Hepatocyte (in vitro differentiated cells): ENCODE results near the gene EXOC7. TPM values are rescaled to one million over a fixed set of nuclear protein-coding genes. Genes with fewer than 3 reads are reported as not detected.

ENCODE experiments used
- DNase-seq: peaks from one replicate; pipeline ENCODE4 v3.0.0-alpha.2; 2016; ENCODE audit warnings: low spot score
- H2AFZ ChIP-seq: fragments of 200-600 bp; sonication (generic); 2 replicates; pipeline ENCODE4 v1.6.0; 2016; ENCODE audit warnings: antibody characterized with exemption, mild to moderate bottlenecking
- H3K27ac ChIP-seq: fragments of 200-600 bp; sonication (generic); 2 replicates; pipeline ENCODE4 v1.5.1; 2016; ENCODE audit warnings: mild to moderate bottlenecking
- H3K27me3 ChIP-seq: fragments of 200-600 bp; sonication (generic); 2 replicates; pipeline ENCODE4 v1.6.1; 2016
- H3K36me3 ChIP-seq: fragments of 200-600 bp; sonication (generic); replicated peaks from 2 replicates; pipeline ENCODE4 v1.5.1; 2016; ENCODE audit warnings: low read depth; ENCODE audit not compliant: insufficient read depth
- H3K4me1 ChIP-seq: fragments of 200-600 bp; sonication (generic); 2 replicates; pipeline ENCODE4 v1.5.1; 2016; ENCODE audit warnings: mild to moderate bottlenecking, moderate library complexity; ENCODE audit not compliant: insufficient read depth
- H3K4me2 ChIP-seq: fragments of 200-600 bp; sonication (generic); 2 replicates; pipeline ENCODE4 v1.6.0; 2016
- H3K4me3 ChIP-seq: fragments of 200-600 bp; sonication (generic); 2 replicates; pipeline ENCODE4 v1.5.1; 2016; ENCODE audit warnings: mild to moderate bottlenecking
- H3K79me2 ChIP-seq: fragments of 200-600 bp; sonication (generic); 2 replicates; pipeline ENCODE4 v1.6.0; 2017; ENCODE audit warnings: mild to moderate bottlenecking
- H3K9me2 ChIP-seq: fragments of 200-600 bp; sonication (generic); replicated peaks from 2 replicates; pipeline ENCODE4 v1.6.0; 2017; ENCODE audit warnings: mild to moderate bottlenecking; ENCODE audit not compliant: insufficient read depth
- H3K9me3 ChIP-seq: fragments of 200-600 bp; sonication (generic); 2 replicates; pipeline ENCODE4 v1.5.1; 2016; ENCODE audit warnings: low read depth, mild to moderate bottlenecking
- H4K20me1 ChIP-seq: fragments of 200-600 bp; sonication (generic); 2 replicates; pipeline ENCODE4 v1.6.0; 2016; ENCODE audit warnings: mild to moderate bottlenecking; ENCODE audit not compliant: insufficient read depth, poor library complexity, severe bottlenecking
- EZH2 ChIP-seq: fragments of 200-600 bp; sonication (generic); IDR thresholded peaks from 2 replicates; pipeline ENCODE4 v1.6.1; 2016; ENCODE audit warnings: antibody characterized with exemption, mild to moderate bottlenecking, borderline replicate concordance
- EZH2phosphoT487 ChIP-seq: fragments of 200-600 bp; sonication (generic); IDR thresholded peaks from one replicate; pipeline ENCODE4 v1.6.1; 2018; ENCODE audit warnings: antibody characterized with exemption, mild to moderate bottlenecking, low read depth, moderate library complexity; ENCODE audit not compliant: unreplicated experiment, severe bottlenecking
- WGBS: methylation state at CpG from one replicate; pipeline ENCODE4 v1.1.6; 2016; ENCODE audit warnings: low lambda C conversion rate; ENCODE audit errors: missing lambda C conversion rate; 5-methylcytosine and 5-hydroxymethylcytosine counted together
- polyA plus RNA-seq: library from polyadenylated mRNA; unstranded; fragments of >200 nt; fragmentation: Nextera tagmentation; extraction: Ambion mirVana; gene quantifications from 2 replicates; pipeline ENCODE4 v1.2.1, GENCODE V29; 2016
- total RNA-seq: library from RNA; depleted of rRNA; stranded (reverse); fragments of >200 nt; gene quantifications from 2 replicates; pipeline ENCODE4 v1.2.3, GENCODE V29; 2014
- TF ChIP-seq, protein P1 (sequence below): fragments of 200-600 bp; sonication (generic); IDR thresholded peaks from 2 replicates; pipeline ENCODE4 v1.5.1; 2016; ENCODE audit warnings: antibody characterized with exemption, mild to moderate bottlenecking; ENCODE audit not compliant: poor library complexity

Gene EXOC7
- total and polyA plus RNA-seq, 2 experiments from 2014 or later: 92.9 to 95.6 TPM

DNA sequence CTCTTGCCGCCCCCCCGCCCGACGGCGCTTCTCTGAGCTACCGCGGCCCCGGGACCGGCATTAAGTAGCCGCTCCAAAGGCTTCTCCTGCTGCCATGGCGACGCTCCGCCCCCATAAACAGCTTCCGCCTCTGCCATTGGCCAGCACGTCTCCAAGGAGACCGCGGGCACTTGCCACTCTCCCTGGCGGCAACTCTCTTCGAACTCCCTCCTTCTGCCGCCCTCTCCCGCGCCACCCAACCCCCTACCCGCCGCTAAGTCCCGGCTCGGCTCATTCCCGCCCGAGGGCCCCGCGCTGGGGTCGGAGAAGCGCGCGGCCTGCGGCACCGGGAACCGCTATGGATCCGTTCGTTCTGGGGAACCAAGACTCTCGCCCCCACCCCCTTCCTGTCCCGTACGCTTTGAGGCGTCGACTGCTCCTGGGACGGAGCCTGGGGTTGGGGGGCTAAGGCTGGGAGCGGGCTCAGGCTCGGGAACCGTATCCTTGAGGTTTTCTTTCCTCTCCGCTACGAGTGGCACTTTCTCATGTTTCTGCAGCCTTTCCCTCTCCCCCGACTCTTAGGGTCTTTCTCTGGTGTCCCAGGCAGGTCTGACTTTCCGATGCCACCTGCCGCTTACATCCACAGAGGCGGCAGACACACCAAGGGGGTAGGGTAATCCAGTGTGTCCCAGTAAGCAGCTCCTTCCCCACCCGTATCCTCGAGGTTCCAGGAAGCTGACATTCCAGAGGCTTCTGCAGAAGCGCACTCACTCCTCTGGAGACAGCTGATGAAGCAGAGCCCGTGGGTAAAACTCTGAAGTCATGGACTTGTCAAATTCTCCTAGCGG lies 37.8 kb upstream of the EXOC7 start, which contains the start of gene FOXJ1:
TSS of gene FOXJ1 (minus strand) at position 34 of the 827 bp plus-strand sequence. CDS start 850 bp downstream, outside the sequence.
- peak within 1 kb of the TSS; percentile 43 for H3K4me3 ChIP-seq
- peak; percentile 94 for DNase-seq
- no peaks in the 10 kb centered on the region for H3K36me3 ChIP-seq
- H3K9me2 ChIP-seq: no peaks in the 10 kb centered on the region
- H3K4me1 ChIP-seq: peaks cover 34% of the 10 kb centered on the region
- 7% methylated on average over 31 of the region's 59 CpGs for whole genome bisulfite sequencing
- H3K79me2 ChIP-seq: no peaks in the 10 kb centered on the region
- H3K27ac ChIP-seq: no peak within 1 kb of the TSS
- no peaks in the 10 kb centered on the region for H3K9me3 ChIP-seq
- peak within 1 kb of the TSS; percentile 97 for H3K4me2 ChIP-seq
- no peak for TF ChIP-seq EZH2
- TF ChIP-seq, protein P1, sequence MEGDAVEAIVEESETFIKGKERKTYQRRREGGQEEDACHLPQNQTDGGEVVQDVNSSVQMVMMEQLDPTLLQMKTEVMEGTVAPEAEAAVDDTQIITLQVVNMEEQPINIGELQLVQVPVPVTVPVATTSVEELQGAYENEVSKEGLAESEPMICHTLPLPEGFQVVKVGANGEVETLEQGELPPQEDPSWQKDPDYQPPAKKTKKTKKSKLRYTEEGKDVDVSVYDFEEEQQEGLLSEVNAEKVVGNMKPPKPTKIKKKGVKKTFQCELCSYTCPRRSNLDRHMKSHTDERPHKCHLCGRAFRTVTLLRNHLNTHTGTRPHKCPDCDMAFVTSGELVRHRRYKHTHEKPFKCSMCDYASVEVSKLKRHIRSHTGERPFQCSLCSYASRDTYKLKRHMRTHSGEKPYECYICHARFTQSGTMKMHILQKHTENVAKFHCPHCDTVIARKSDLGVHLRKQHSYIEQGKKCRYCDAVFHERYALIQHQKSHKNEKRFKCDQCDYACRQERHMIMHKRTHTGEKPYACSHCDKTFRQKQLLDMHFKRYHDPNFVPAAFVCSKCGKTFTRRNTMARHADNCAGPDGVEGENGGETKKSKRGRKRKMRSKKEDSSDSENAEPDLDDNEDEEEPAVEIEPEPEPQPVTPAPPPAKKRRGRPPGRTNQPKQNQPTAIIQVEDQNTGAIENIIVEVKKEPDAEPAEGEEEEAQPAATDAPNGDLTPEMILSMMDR: no peak
- no peak for TF ChIP-seq EZH2phosphoT487
- H2AFZ ChIP-seq: peak within 1 kb of the TSS; percentile 26
- no peaks in the 10 kb centered on the region for H4K20me1 ChIP-seq
- peaks cover 44% of the 10 kb centered on the region for H3K27me3 ChIP-seq

DNA sequence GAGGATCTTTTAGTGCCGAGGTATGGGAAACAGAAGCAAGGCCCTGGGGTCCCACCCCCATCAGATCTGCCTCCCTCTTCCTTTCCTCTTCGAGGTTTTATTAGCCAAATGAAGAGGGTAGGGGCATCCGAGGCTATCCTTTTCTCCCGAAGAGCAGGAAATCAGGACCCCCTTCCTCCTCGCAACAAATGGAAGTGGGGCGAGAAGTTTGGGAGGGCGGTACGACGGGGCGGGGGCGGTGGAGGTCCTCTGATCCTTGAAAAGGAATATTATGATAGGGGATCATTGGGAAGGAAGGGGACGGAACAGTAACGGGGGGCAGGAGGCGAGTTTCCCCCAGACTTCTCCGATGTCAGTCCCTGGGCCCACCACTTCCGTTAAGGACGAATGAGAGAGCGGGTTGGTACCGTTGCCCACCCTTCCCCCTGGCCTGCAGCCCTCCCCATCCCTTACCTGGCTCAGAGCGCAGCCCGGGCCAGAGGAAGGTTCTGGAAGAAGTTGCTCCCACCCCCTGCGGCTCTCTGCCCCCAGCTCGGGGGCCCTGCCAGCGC lies 37.1 kb upstream of the EXOC7 start:
- Histone ChIP-seq H3K9me3 (no peaks in the 10 kb centered on the region), H4K20me1 (no peaks in the 10 kb centered on the region), H3K27me3 (peaks cover 46% of the 10 kb centered on the region), H3K4me2 (peak overlapping the region; percentile 97), H3K9me2 (no peaks in the 10 kb centered on the region), H2AFZ (no peak overlapping the region), H3K36me3 (no peaks in the 10 kb centered on the region), H3K79me2 (no peaks in the 10 kb centered on the region), H3K27ac (no peak overlapping the region), H3K4me3 (no peak overlapping the region), H3K4me1 (peaks cover 34% of the 10 kb centered on the region)
- no peak for DNase-seq
- TF ChIP-seq EZH2phosphoT487 (peak; percentile 43), EZH2 (peak; percentile 5)
- TF ChIP-seq, protein P1: no peak
- 9% methylated on average over 21 of the region's 24 CpGs for WGBS

- H4K20me1 ChIP-seq: no peaks in the 10 kb centered on the region
- no peak overlapping the region for H2AFZ ChIP-seq
- no peaks in the 10 kb centered on the region for H3K36me3 ChIP-seq
- 20% methylated on average over 52 of the region's 78 CpGs for WGBS
- H3K9me3 ChIP-seq: no peaks in the 10 kb centered on the region
- peaks cover 34% of the 10 kb centered on the region for H3K4me1 ChIP-seq
- H3K4me2 ChIP-seq: peak overlapping the region; percentile 97
- no peaks in the 10 kb centered on the region for H3K79me2 ChIP-seq
- H3K4me3 ChIP-seq: no peak overlapping the region
- H3K9me2 ChIP-seq: no peaks in the 10 kb centered on the region
- peaks cover 52% of the 10 kb centered on the region for H3K27me3 ChIP-seq
- DNase-seq: peak; percentile 11
- H3K27ac ChIP-seq: no peak overlapping the region
- TF ChIP-seq, protein P1: no peak
- TF ChIP-seq EZH2: peak; percentile 59
These were observed 36.4 kb upstream of the EXOC7 start for GRCh38 chr17:76139801-76140660.
